HG03575 (cell line): ENCODE data around the gene PCBP2.
A peak's percentile ranks its signal among the peaks of the same experiment; 100 is the strongest.

ENCODE experiments used
- ATAC-seq: cut with Tn5 transposase; IDR thresholded peaks from one replicate; pipeline ENCODE4 v1.9.1; 2021; ENCODE audit not compliant: unreplicated experiment, insufficient number of reproducible peaks, low FRiP score; ENCODE audit errors: extremely low read depth

Gene PCBP2

DNA sequence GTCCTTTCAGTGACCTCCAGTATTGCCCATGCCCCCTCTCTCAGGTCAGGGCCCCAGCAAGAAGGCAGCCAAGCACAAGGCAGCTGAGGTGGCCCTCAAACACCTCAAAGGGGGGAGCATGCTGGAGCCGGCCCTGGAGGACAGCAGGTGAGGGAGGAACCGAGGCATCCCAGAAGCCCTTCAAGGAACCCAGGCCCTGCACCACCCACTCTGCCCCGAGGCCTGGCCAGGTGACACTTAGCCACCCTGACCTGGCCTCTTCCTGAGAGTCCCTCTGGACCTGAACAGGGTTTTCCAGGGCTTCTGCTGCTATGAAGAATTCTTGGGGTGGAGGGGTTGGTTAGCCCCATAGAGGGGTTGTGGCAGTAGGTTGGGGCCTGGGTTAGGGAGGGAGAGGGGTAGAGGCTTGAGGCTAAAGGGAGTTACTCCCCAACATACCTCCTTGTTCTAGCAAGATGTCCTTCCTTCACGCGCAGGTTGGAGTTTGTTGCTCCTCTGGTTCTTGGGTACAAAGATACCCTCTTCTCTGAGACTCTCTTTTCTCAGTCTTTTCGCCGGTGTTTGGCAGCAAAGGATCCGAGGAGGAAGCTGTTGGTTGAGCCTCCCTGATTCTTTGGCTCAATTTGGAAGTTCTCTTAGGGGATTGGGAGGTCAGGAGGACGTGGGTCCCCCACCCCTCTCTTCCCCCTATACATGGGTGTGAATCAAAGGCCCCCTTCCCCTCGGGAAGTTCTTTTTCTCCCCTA, 51.3 kb downstream of the PCBP2 start:
- ATAC-seq: no peak

DNA sequence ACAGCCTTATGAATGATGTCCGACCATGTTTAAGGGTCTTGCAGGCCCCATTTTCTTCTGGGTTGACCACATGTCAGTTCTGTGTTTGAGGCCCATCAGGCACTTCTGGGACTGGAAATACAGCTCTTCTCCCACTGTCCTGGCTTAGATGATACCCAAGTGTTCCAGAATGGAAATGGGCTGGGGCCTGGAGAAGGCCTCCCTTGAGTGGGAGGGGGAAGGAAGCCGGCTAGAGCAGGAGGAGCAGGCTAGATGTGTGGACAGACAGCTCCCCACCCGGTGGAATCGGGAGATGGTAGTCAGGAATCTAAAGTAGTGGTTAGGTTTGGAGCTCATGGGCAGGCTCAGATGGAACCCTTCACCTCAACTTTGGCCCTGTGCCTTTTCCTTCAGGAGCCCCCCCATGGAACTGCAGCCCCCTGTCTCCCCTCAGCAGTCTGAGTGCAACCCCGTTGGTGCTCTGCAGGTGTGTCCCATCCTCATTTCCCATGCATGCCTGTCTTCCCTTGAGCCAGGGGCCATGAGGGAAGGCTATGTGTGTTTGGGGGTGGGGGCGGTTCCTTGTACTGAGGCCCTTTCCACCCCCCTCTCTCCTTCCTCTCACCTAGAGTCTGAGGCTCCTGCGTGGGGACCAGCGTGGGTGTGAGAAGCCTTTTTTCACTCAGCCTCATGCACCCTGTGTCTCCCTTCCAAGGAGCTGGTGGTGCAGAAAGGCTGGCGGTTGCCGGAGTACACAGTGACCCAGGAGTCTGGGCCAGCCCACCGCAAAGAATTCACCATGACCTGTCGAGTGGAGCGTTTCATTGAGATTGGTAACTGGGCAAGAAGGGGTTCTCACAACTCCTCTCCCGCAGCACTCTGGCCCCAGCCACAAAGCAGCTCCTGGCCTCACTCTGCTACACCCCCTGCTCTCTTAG, 52.4 kb downstream of the PCBP2 start:
- ATAC-seq: no peak

DNA sequence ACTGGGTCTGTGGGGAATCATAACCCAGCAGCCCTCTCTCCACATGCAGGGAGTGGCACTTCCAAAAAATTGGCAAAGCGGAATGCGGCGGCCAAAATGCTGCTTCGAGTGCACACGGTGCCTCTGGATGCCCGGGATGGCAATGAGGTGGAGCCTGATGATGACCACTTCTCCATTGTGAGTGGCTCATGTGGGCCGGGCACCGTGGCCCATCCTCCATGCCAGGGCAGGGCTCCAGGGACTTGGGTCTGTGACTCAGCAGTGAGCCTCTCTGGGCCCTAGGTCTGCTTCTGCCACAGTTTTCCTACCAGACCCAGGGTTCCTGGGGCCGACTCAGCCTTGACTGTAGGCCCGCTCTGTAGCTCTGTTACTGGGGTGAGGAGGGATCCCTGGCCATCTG, 53.2 kb downstream of the PCBP2 start:
- ATAC-seq: no peak

DNA sequence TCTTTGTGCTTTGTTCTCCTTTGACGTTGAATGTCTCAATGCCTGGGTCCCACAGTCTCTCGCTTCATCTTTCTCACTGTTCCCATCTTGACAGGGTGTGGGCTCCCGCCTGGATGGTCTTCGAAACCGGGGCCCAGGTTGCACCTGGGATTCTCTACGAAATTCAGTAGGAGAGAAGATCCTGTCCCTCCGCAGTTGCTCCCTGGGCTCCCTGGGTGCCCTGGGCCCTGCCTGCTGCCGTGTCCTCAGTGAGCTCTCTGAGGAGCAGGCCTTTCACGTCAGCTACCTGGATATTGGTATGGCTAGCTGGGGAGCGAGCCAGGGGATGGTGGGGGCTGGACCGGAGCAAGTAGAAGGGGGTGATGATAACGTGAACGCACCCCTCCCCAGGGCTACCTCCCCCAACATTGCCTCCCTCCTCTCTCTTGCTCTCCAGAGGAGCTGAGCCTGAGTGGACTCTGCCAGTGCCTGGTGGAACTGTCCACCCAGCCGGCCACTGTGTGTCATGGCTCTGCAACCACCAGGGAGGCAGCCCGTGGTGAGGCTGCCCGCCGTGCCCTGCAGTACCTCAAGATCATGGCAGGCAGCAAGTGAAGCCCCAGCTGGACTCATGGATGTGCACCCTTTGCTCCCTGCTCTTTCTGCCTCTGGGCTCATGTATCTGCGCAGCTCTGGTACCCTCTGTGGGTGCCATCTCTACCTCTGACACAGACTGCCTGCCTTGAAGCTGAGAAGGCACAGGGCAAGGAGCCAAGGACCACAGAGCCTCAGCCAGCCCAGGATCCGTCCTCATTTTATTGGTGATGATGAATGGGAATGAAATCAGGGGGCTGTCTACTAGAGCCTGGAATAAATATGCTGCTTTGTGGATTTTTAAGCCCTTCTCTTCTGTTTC, 53.9 kb downstream of the PCBP2 start:
- ATAC-seq: no peak

DNA sequence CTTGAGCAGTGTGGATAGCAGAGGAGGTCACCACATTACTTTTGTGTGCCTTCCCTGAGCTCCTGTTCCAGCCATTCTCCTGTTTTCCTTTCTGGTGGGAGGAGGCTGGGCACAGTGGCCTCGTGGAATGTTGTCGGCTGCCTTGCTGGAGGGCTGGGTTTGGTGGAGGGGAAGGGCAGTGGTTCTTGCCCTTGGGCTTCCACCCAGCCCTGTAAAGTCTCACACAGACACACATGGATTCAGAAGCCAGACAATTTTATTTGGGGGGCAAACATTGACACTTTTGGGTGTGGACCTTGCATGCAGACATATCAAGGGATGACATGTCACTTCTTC, 54.5 kb downstream of the PCBP2 start:
- no peak for ATAC-seq

DNA sequence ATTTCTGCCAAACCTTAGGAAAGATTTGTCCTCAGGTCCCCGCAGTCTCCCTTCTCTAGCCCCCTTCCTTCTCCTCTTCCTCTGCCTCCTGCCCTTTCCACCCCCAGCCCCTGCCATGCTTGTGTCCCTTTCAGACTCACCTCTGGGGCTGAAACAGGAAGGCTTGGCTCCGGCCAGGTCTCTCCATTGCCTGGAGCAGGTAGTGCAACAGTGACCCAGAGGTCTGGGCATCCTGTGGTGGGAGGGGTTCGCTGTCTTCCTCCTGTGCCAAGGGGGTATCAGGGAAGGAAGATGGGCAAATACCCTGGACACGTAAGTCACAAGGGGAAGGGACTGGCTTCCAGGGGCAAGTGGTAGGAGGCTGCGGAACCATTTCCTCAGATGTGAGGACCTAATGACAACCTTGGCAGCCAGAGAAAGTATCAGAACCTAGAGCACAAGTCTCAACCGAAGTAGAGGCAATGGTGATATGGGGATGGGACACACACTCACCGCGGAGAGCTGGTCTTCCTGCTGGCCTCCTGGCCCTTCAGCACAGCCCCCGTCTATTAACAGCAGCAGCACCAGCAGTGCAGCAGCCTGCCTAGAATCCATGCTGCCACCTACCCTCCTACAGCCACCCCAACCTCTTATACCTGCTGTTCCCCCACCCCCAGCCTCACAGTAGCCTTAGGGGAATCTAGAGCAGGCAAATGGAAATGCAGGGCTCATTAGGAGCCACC, 55.1 kb downstream of the PCBP2 start, which contains the start of gene NPFF:
Gene NPFF, minus strand, starts transcription at position 604 of the 722 bp plus-strand sequence. Its CDS starts 10 bp downstream, at position 594.
- ATAC-seq: no peak

DNA sequence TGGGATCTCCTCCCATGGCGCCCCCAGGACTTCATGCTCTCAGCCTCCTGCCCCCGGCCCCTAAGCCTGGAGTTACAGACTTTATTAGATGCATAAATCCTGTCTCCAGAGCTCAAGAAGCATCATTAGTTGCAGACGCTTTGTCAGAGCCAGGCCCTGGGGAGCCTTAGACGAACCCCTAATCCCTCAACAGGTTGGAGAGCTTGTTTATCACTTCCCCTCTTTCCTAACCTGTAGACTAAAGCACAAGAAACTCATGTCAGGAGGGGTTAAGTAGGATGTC, 55.6 kb downstream of the PCBP2 start:
- no peak for ATAC-seq

DNA sequence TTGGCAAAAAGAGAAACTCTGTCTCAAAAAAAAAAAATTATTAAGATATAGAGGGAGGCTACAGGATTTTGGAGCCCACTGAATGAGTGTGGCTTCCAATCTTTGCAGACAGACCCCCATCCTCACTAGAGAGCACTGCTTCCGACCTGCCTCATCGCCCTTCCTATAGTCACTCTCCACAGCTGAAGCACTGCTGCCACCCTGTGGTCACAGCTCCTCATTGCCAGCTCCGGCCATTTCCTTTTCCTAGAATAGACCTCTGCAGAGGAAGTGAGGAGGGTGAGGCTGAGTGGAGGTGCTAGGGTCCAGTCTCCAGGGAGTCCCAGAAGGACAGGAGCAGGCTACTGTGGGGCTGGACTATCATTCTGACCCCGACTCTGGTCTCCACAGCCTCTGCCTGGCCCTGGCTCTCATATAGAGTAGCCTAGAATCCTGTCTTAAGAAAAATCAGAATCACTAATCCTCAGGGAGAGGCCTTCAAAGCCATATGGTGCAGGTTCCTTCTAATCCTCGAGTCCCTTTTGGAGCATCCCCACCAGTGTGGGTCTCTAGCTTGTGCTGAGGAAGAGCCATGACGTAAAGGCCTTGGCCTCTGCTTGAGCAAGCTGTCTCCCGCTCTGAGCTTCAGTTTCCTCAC, 56.8 kb downstream of the PCBP2 start:
- ATAC-seq: peak; percentile 47

DNA sequence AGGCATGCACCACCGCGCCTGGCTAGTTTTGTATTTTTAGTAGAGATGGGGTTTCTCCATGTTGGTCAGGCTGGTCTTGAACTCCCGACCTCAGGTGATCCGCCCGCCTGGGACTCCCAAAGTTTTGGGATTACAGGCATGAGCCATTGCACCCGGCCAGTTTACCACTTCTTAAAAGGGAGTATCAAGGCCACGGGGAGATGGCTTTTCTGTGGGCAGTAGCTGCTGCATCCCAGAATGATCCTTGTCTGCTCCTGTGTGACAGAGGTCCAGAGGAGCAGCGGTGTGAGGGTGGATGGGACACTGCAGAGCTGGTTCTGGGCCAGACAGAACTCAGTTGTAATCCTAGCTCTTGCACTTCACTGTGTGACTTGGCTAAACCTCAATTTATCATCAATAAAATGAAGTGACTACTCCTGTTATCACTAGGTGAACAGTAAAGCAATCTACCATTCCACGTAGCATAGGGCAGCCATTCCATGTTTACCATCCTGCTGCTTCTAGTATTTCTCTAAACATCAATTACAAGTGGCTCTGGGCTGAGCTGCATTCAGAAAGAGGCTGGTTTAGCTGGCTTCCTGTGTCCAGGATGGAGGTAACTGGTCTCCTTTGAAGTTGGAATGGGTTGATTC, 58.4 kb downstream of the PCBP2 start:
- ATAC-seq: no peak

DNA sequence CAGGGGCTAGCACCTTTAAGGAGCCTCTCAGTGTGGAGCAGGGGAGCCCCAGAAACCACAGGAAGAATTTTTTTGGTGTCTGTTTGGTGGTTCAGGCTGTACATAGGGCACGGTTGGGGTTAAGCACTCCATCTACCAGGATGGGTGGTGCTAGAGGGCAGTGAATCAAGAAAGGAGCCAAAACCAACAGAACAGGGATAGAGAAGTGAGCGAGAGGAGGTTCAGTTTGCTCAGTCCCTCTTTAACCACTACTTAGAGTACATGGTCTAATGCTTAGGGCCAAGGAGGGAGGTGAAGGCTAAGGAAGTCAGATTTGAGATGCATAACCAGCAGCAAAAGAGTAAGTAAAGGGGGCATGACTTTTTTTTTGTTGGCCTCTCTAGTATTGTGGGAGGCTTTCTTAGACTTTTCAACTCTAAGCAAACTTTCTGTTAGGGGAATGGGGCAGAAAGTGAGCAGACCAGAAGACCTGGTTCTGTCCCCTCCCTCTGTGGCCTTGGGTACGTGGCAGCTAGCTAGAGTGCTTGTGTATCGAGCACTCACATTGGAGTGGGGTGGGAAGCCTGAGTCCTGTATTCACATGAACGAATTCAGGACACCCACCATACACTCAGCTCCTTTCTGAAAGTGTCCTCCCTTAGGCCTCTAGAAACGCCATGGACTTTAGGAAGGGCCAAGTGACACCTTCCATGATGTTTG, 62.0 kb downstream of the PCBP2 start:
- no peak for ATAC-seq

DNA sequence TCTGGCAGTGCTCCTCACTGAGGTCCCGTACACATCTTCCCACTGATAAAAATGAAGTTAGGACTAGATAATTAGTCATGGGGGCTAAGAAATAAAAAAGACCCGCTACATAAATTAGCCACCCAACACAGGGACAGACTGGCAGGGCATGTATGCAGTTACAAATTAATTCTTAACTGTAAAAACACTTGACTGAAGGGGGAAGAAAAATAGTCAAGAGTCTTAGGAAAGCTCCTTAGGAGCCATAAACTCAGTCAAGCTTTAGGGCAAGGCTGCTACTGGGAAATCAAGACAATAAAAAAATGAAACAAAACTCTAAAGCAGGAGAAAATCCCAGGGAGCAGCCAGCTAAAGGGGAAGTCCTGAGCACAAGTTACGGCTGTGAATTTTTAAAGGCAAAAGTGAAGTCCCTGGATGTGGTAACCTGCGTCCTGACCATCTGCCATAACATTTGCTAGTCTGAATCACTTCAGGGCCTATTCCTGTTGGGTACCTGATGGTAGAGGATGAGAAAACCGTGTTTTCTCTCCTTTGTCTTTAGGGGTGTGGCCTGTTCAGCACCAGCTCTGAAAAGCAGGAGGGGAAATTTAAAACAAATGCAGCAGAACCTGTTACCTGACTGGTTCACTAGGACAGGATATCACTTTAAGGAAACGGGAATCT, 62.9 kb downstream of the PCBP2 start:
- ATAC-seq: no peak

DNA sequence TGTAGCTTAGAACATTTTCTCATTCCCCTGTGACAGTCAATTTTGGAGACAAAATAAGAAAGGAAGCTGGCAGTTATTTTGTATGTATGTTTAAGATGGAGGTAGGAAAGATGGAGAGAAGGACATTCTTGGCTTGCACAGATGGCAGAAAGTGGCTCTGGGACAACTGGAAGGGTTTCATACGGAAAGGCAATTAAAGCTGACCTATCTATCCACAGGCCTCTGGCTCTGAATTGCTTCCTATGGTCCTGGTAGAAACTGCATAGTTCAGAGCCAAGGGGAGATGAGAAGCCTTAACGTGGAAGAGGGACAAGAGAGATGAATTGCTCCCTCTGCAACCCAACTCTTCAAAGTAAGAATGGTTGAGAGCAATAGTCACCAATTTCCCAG, 63.4 kb downstream of the PCBP2 start:
- no peak for ATAC-seq

DNA sequence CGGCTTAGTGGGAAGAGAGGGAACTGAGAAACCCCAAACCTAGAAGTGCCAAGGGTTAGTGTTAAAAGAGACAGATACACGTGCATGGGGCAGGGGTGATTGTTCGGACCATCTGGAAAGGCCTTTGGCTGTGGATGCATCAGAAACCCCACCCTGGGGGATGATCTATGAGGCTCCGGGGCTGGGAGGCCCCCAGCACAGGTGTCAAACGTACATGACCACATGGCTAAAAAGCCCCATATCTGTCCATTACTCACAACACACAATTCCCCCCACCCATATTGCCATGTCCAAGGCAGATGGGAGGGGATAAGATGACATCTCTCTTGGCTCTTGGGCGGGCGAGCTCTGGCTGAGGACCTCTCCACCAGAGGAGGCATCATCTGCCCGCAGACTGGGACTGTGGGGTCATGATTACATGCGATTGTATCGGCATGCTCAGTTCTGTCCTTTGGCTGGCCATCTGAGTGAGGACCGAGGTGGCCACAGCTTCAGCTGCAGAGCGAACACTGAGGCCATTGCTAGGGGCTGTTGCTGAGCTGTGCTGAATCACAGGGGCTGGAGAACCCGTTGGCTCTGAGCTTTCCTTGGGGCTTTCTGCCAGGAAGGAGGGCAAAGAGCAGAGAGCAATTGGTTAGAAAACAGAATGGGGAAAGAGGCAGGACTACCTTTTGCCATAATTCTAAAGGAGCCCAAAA, 65.0 kb downstream of the PCBP2 start:
- ATAC-seq: no peak

DNA sequence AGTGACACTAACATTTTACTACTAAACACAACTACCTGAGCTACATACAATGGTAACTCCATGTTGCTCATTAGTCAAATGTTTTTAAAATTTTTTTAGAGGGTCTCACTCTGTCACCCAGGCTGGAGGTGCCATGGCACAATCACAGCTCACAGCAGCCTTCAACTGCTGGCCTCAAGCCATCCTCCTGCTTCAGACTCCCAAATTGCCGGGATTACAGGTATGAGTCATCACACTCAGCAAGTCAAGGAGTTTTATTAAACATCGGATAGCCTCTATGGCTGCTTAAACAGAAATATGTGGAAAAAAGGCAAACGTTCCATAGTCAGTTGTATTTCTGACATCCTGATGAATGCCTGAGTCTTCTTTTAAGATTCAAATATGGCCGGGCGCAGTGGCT, 66.5 kb downstream of the PCBP2 start:
- ATAC-seq: no peak

DNA sequence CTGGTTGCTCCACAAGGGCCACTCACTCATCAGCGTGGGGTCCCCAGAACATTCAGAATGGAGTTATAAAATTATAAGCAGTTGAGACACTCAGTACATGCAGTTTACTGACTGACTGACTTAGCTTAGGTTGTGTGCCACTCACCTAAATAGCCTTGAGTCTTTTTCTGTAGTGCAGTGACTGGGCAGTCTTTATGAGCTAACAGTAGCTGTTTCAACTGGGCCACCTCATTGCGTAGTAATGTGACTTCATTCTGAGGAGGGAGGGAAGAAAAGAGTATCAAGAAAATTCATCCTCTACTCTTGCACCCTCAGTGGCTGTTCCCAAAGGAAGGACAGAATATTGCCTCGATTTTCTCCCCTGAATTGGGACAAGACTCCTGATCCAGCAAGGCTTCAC, 71.2 kb downstream of the PCBP2 start:
- no peak for ATAC-seq

DNA sequence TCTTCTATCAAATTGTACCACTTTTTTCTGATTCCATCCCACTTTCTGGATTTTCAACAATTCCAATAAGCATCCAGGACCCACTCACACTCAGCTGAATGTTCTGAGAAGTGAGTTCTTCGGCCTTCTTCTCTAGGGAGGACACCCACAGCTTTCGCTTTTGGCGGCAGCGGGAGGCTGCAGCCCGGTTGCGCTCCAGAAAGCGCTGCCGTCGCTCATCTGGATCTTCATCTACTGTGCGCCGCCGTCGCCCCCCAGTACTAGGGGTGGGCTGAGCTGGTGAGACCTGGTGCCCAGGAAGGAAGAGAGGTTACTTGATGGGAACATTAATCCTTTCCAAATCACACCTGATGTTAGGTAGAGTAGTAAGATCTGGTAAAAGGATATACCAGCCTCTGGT, 72.6 kb downstream of the PCBP2 start:
- no peak for ATAC-seq

DNA sequence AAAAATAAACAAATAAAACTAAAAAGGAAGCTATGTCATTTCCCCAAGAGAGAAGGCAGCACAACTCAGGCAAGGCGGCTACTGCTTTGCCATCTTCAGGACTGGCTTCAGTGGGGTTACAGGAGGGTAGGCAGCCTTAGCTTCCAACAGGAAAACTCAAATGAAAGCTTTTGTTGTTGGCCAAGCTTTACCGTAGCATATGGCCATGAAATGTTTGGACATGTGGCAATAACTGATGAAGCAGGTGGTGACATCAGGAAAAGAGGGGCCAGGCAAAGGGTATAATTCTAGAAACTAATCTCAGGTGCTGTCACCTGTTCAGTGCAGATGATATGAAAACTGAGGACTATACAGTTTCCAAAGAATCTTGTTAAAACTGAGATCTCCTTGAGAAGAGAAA, 78.2 kb downstream of the PCBP2 start:
- ATAC-seq: no peak
